Panc1 (cell line): ENCODE measurements around the gene TTF2. TPM values are rescaled to one million over a fixed set of nuclear protein-coding genes. Genes with fewer than 3 reads are reported as not detected.

Experiments used
- ATAC-seq: fragments of 200-7000 bp; cut with Tn5 transposase; 2 replicates; pipeline ENCODE4 v1.9.1; 2020; ENCODE audit warnings: mild to moderate bottlenecking, moderate library complexity
- BruUV-seq: library from RNA; stranded (reverse); fragments of 400-500 nt; replicated peaks from 2 replicates; lab custom pipeline; 2021; lab: Mats Ljungman, UMichigan
- CTCF ChIA-PET: fragments of 300-600 bp; sonication (Branson Sonifier 250); formaldehyde crosslinking; loops from one replicate; lab custom pipeline; 2022; ENCODE audit warnings: antibody characterized with exemption; lab: Charles Lee
- POLR2A ChIA-PET: fragments of 300-600 bp; sonication (Branson Sonifier 250); formaldehyde crosslinking; loops from one replicate; lab custom pipeline; 2022; ENCODE audit warnings: antibody characterized with exemption; lab: Charles Lee
- DNase-seq: peaks from one replicate; pipeline ENCODE4 v3.0.0-alpha.2; 2010; ENCODE audit warnings: low read depth, low spot score
- H3K27ac ChIP-seq: 2 replicates; pipeline ENCODE4 v1.5.1; 2011; ENCODE audit warnings: mild to moderate bottlenecking, low read length, inconsistent platforms
- H3K27me3 ChIP-seq: fragments of 200-500 bp; sonication (Bioruptor generic); 2 replicates; pipeline ENCODE4 v1.6.0; 2014; ENCODE audit warnings: low read length, inconsistent platforms; ENCODE audit not compliant: control insufficient read depth, insufficient read depth
- H3K36me3 ChIP-seq: fragments of 200-500 bp; sonication (Bioruptor generic); 2 replicates; pipeline ENCODE4 v1.5.1; 2014; ENCODE audit warnings: inconsistent platforms, mild to moderate bottlenecking, low read length, moderate library complexity; ENCODE audit not compliant: control insufficient read depth, insufficient read depth
- H3K4me1 ChIP-seq: 2 replicates; pipeline ENCODE4 v1.5.1; 2011; ENCODE audit warnings: inconsistent platforms, mild to moderate bottlenecking, low read length, moderate library complexity; ENCODE audit not compliant: control insufficient read depth, insufficient read depth
- H3K4me3 ChIP-seq, 2 experiments: 2 replicates each; pipeline ENCODE4 v1.5.1; 2011 to 2012; ENCODE audit warnings: low read depth in 2 of 2, low read length in 2 of 2, mild to moderate bottlenecking in 2 of 2, inconsistent platforms in 1 of 2, moderate library complexity in 1 of 2
- H3K9me3 ChIP-seq: fragments of 200-500 bp; sonication (Bioruptor generic); 2 replicates; pipeline ENCODE4 v1.5.1; 2014; ENCODE audit warnings: low read depth, mild to moderate bottlenecking, inconsistent platforms, low read length, moderate library complexity; ENCODE audit not compliant: control insufficient read depth, insufficient read depth
- CTCF ChIP-seq: fragments of 450-650 bp; IDR thresholded peaks from 2 replicates; pipeline ENCODE4 v1.5.1; 2017; ENCODE audit warnings: mild to moderate bottlenecking
- POLR2AphosphoS5 ChIP-seq: IDR thresholded peaks from 2 replicates; pipeline ENCODE4 v1.6.1; 2012; ENCODE audit warnings: mild to moderate bottlenecking, low read depth, low read length, moderate library complexity
- REST ChIP-seq, 2 experiments: IDR thresholded peaks; 2 replicates each; pipeline ENCODE4 v1.6.1; 2011 to 2012; ENCODE audit warnings: low read depth in 2 of 2, control low read depth in 1 of 2, low read length in 1 of 2, mild to moderate bottlenecking in 1 of 2, moderate library complexity in 1 of 2; ENCODE audit not compliant: insufficient read depth in 1 of 2
- SIN3A ChIP-seq: IDR thresholded peaks from 2 replicates; pipeline ENCODE4 v1.6.1; 2012; ENCODE audit warnings: low read depth, mild to moderate bottlenecking, low read length, moderate library complexity, borderline replicate concordance; ENCODE audit not compliant: insufficient read depth
- TCF7L2 ChIP-seq: IDR thresholded peaks from 2 replicates; pipeline ENCODE4 v1.6.1; 2011; ENCODE audit warnings: mild to moderate bottlenecking, low read depth, low read length, inconsistent platforms
- in situ Hi-C: cut with HindIII; loops from 2 replicates; pipeline ENCODE4 v1.10.0; 2016; ENCODE audit warnings: low sequenced_read_pairs, low pct_unique_long_range_greater_than_20kb
- intact Hi-C: fragments of 100-400 bp; cut with micrococcal nuclease; formaldehyde crosslinking; loops from one replicate; pipeline ENCODE4 v1.10.0; 2022; ENCODE audit not compliant: unreplicated experiment
- total RNA-seq: library from RNA; stranded (reverse); gene quantifications from one replicate; pipeline ENCODE4 v1.2.1, GENCODE V29; 2021; ENCODE audit not compliant: unreplicated experiment

The TTF2 gene
- total RNA-seq, 1 experiment from 2014 or later = 32.7 TPM

- ATAC-seq (no peak), DNase-seq (no peak)
- Histone ChIP-seq H3K9me3 (no peaks in the 10 kb centered on the region), H3K4me1 (no peaks in the 10 kb centered on the region), H3K27ac (no peak overlapping the region), H3K36me3 (peaks cover 6% of the 10 kb centered on the region; the same call in 1 of the 2 replicates), H3K27me3 (no peaks in the 10 kb centered on the region), H3K4me3 (no peak overlapping the region)
- BruUV-seq = no TSS peak
- POLR2A ChIA-PET = no interaction called here
- in situ Hi-C loops (no loop called here), intact Hi-C loops (no loop called here)
- TF ChIP-seq REST (IDR thresholded peaks at IDR 0.05; ENCODE audit: insufficient read depth in 1 of 2, low read depth in 2 of 2, low read length in 1 of 2) = no peak
- TF ChIP-seq POLR2AphosphoS5 = no peak
- no peak for TF ChIP-seq TCF7L2
- peak; percentile 17; the same call in 1 of the 2 replicates for TF ChIP-seq CTCF
- CTCF ChIA-PET = no interaction called here
Observed at GRCh38 chr1:117093870-117094621, 33.9 kb downstream of the TTF2 start.

- ATAC-seq (no peak), DNase-seq (no peak)
- ChIA-PET CTCF (interaction anchor here (1.0 kb wide), 1 partner anchor 190 kb away, joined by 3 read pairs; no protein-coding TSS in a partner anchor), POLR2A (no interaction called here)
- no peak for TF ChIP-seq POLR2AphosphoS5
- TF ChIP-seq SIN3A = no peak
- no peak for TF ChIP-seq TCF7L2
- no peak for TF ChIP-seq CTCF
- TF ChIP-seq REST (IDR thresholded peaks at IDR 0.05; ENCODE audit: insufficient read depth in 1 of 2, low read depth in 2 of 2, low read length in 1 of 2) = no peak
- no peaks in the 10 kb centered on the region for H3K27me3 ChIP-seq
- no peaks in the 10 kb centered on the region for H3K9me3 ChIP-seq
- intact Hi-C loops = no loop called here
- no peaks in the 10 kb centered on the region for H3K4me1 ChIP-seq
- H3K4me3 ChIP-seq = no peak overlapping the region
- no TSS peak for BruUV-seq
- H3K27ac ChIP-seq = no peak overlapping the region
- in situ Hi-C loops = no loop called here
- H3K36me3 ChIP-seq = peaks cover 6% of the 10 kb centered on the region; the same call in 1 of the 2 replicates
Observed at GRCh38 chr1:117094841-117095604, 34.9 kb downstream of the TTF2 start.
